ENCODE measurements around the gene SCYL1. TPM values are rescaled to one million over a fixed set of nuclear protein-coding genes. Genes with fewer than 3 reads are reported as not detected.
A peak's percentile ranks its signal among the peaks of the same experiment; 100 is the strongest.

SCYL1 gene
- polyA plus RNA-seq, 5 donors, result 47.2 to 77.3 (median 55.2) TPM

- no peak for DNase-seq
These were observed 4.7 kb downstream of the SCYL1 start for GRCh38 chr11:65529475-65530156.

- DNase-seq, result no peak
These were observed 5.2 kb downstream of the SCYL1 start for GRCh38 chr11:65530157-65530496.

GRCh38 chr11:65532388-65533064 is 7.6 kb downstream of the SCYL1 start:
- DNase-seq, result no peak

GRCh38 chr11:65535102-65535501 is 10.2 kb downstream of the SCYL1 start:
- no peak for DNase-seq

GRCh38 chr11:65536412-65537295 is 11.8 kb downstream of the SCYL1 start:
- no peak for DNase-seq

- no peak for DNase-seq
These were observed 12.4 kb downstream of the SCYL1 start for GRCh38 chr11:65537296-65537597.

- no peak for DNase-seq
These were observed 12.8 kb downstream of the SCYL1 start for GRCh38 chr11:65537620-65538231.

GRCh38 chr11:65538232-65538914 is 13.5 kb downstream of the SCYL1 start:
- no peak for DNase-seq

- no peak for DNase-seq
These were observed 14.2 kb downstream of the SCYL1 start for GRCh38 chr11:65538915-65539743.

GRCh38 chr11:65539744-65540289 is 14.9 kb downstream of the SCYL1 start:
- no peak for DNase-seq

GRCh38 chr11:65540290-65541092 is 15.6 kb downstream of the SCYL1 start:
- DNase-seq, result peak; percentile 81 to 82

- DNase-seq, result peak in 1 of 2 donors; percentile 48
These were observed 16.5 kb downstream of the SCYL1 start for GRCh38 chr11:65541093-65541982.

- no peak for DNase-seq
These were observed 18.0 kb downstream of the SCYL1 start for GRCh38 chr11:65542738-65543390.

GRCh38 chr11:65545853-65546216 is 21.0 kb downstream of the SCYL1 start:
- no peak for DNase-seq

GRCh38 chr11:65546217-65546958 is 21.5 kb downstream of the SCYL1 start:
- DNase-seq, result no peak

GRCh38 chr11:65547446-65548125 is 22.7 kb downstream of the SCYL1 start:
- DNase-seq, result no peak

GRCh38 chr11:65548395-65548794 is 23.5 kb downstream of the SCYL1 start:
- no peak for DNase-seq

Measured in right lung (tissue), 5 donors.